ENCODE data around the gene FAM117A.

FAM117A gene

DNA sequence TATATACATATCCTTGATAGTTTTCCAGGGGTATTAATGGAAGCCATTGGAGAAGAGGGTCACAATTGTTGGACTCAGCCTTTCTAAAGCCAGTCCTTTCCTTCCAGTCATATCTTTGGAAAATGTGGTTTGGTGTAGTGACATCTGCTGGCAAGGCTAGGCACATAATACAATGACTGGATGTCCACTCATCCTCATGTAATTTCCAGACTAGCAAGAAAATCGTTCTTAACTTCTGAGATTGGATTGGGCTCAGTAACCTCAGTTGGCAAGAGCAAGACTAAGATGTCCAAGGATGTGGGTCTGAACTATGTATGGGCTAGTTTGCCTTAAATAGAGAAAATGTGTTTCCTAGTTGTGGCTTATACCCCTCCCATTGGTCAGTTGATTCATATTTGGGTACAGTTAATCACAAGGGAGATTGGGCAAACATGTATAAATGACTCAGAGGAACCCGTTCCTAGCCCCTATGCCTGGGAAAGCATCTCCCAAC is 15.9 kb upstream of the FAM117A start:
- H3K4me3 ChIP-seq (ENCODE audit: low read depth, low read length) = no peak overlapping the region
- TF ChIP-seq, protein P1, sequence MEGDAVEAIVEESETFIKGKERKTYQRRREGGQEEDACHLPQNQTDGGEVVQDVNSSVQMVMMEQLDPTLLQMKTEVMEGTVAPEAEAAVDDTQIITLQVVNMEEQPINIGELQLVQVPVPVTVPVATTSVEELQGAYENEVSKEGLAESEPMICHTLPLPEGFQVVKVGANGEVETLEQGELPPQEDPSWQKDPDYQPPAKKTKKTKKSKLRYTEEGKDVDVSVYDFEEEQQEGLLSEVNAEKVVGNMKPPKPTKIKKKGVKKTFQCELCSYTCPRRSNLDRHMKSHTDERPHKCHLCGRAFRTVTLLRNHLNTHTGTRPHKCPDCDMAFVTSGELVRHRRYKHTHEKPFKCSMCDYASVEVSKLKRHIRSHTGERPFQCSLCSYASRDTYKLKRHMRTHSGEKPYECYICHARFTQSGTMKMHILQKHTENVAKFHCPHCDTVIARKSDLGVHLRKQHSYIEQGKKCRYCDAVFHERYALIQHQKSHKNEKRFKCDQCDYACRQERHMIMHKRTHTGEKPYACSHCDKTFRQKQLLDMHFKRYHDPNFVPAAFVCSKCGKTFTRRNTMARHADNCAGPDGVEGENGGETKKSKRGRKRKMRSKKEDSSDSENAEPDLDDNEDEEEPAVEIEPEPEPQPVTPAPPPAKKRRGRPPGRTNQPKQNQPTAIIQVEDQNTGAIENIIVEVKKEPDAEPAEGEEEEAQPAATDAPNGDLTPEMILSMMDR (IDR thresholded peaks at IDR 0.05; ENCODE audit: insufficient read depth, low read depth, low read length, missing control alignments) = peak; percentile 50
- DNase-seq (ENCODE audit: low read depth) = peak; percentile 55

DNA sequence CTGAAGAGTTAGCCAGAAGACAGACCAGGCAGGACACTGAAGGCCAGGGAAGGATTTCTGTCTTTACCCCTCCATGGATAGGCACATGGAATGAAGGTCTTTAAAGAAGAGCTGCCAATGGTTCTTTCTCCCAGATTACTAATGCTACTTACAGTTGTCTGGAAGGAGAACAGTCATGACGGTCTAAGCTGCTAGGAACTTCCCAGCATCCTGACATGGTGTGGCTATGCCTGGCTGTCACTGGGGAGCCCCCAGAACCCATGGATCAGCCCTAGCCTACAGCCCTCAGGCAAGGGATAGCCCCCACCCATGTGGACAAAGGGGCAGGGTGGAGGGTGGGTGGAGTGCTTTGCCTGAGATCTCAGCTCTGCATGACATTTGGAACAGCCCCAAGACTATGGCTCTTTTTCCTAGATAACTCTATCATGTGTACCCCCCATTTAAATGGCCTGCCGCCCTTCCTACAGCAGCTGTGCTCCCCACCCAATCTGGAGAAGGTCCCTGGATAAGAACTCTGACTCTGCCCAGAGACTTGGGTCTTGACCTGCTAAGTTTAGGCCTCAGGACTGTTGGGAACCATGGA is 15.3 kb upstream of the FAM117A start:
- H3K4me3 ChIP-seq (ENCODE audit: low read depth, low read length) = no peak overlapping the region
- TF ChIP-seq, protein P1 (IDR thresholded peaks at IDR 0.05; ENCODE audit: insufficient read depth, low read depth, low read length, missing control alignments) = no peak
- no peak for DNase-seq (ENCODE audit: low read depth)

DNA sequence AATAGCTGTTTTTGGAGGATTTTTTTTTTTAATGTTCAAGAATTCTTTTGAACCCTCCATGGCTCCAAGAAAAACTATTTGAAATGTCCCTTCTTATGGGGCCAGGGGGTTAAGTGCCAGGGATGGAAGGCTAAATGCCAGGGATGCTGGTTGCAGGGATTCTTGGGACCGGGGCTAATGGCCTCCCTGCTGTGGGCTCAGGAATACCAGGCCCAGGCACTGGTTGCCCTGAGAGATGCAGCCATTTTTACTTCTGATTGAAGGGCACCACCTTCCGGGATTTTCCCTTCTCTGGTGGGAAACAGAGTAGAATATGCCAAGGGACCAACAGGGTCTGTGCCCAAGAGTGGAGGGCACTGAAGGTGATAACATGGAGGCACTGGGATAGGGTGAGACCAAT is 13.6 kb upstream of the FAM117A start:
- no peak for DNase-seq (ENCODE audit: low read depth)
- TF ChIP-seq, protein P1 (IDR thresholded peaks at IDR 0.05; ENCODE audit: insufficient read depth, low read depth, low read length, missing control alignments) = no peak

DNA sequence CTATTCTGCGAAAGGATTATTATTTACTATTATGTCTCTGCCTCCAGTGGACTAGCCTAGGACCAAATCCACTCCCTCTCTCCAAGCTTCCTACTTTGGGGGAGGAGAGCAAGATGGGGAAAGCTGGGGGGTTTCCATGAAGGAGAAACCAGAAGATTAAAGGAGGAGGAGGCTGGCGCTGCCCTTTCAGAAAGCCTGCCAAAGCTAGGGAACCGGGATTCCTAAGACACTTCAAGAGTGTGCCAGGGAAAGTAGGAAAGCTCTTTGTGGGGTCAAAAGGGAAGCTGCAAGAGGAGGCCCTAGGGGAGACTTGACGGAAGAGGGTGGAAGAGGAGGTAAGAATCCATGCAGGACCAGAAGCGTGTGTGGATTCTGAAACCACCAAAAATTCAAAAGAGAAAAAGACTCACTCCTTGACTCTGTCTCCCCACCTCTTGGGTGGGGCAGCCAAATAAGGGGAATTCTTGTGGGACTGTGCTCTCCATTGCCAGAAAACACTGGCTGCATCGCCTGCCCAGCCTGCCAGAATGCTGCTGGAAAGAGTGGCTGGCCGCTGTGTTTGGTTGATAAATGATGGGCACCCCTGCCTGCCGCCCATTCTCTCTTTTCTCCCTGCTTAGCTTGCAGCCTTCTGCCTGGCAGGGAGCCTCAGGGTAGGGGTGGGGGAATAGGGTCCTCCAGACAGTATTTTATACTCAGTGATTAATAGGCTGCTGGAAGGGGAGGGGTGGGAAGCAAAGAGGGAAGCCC is 12.8 kb upstream of the FAM117A start:
- H3K4me3 ChIP-seq (ENCODE audit: low read depth, low read length) = no peak overlapping the region
- no peak for DNase-seq (ENCODE audit: low read depth)
- TF ChIP-seq, protein P1 (IDR thresholded peaks at IDR 0.05; ENCODE audit: insufficient read depth, low read depth, low read length, missing control alignments) = no peak

More for the DNA sequence above, 13.6 kb upstream of the FAM117A start:
- no peak overlapping the region for H3K4me3 ChIP-seq (ENCODE audit: low read depth, low read length)

DNA sequence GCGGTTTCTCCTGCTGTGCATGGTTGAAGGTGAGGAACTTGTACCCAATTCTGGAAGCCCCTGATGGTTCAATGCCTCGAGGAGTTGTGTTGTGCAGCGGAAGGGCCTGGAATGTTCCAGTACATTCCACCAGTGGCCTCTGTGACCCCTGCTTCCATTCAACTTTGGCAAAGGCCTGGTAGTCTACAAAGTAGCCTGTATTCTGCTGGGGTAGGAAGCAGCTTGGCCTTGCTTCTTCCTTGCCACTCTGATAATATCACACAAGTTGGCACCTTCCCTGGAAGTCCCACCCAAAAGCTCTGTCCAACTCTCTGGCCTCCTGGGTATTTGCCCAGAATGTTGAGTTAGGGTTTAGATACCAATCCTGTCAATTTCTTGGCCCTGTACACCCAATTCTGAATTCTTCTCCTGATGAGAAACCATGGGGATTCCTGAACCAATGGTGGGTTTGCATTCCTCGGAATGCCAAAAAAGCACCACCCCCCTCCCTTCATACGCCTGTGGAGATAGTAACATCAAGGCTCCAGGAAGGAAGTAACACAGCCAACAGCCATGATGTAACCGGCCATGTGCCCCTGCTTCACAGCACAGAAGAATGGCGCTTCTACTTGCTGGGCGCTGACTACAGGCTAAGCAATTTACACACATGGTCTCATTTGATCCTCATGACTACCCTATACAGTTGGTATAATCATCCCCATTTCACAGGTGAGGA is 11.8 kb upstream of the FAM117A start:
- H3K4me3 ChIP-seq (ENCODE audit: low read depth, low read length) = no peak overlapping the region
- DNase-seq (ENCODE audit: low read depth) = no peak
- TF ChIP-seq, protein P1 (IDR thresholded peaks at IDR 0.05; ENCODE audit: insufficient read depth, low read depth, low read length, missing control alignments) = no peak

DNA sequence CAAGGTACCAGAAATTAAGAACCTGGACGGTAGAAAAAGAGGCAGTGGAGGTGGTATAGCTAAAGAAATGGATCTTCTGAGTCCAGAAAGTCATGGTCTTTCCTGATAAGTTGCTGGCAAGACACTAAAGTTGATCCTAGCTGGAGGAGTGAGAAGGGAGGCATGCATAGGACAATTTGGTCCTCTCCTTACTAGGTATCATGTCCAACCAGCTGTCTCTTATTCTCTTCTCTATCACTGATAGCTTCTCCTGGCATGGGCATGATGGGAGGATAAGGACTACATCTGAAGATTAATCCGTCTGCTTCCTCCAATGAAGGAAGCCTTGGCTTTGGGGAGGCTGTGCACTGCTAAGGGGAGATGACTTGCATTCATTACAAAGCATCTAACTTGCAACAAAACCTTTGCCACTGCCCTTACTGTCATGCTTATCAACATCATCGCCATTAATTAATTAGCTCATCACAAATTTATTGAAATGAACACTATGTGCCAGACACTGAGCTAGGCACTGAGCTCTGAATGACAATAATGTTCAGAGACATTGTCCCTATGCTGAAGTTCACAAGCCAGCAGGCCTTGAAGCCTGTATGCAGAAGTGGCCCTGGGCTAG is 3.1 kb upstream of the FAM117A start:
- no peak for DNase-seq (ENCODE audit: low read depth)
- TF ChIP-seq, protein P1 (IDR thresholded peaks at IDR 0.05; ENCODE audit: insufficient read depth, low read depth, low read length, missing control alignments) = no peak
- H3K4me3 ChIP-seq (ENCODE audit: low read depth, low read length) = no peak overlapping the region
